Inflammatory macrophage treated with lipopolysaccharide for 4 hours (primary cell): ENCODE results near the gene PIGS.
"Not testable (repeated sequence)": the region's sequence is repeated elsewhere in the genome, so short reads cannot be mapped to it uniquely, and the experiment has no call there.

Experiments
- DNase-seq: peaks from one replicate; pipeline ENCODE4 v3.0.0-alpha.2; 2020

PIGS gene

GRCh38 chr17:28528327-28529012, 42.9 kb downstream of the PIGS start:
- no peak for DNase-seq

- DNase-seq: no peak
Observed at GRCh38 chr17:28527859-28528258, 43.5 kb downstream of the PIGS start.

GRCh38 chr17:28527181-28527681, 44.1 kb downstream of the PIGS start:
- no peak for DNase-seq

- no peak for DNase-seq
Observed at GRCh38 chr17:28526381-28526780, 44.9 kb downstream of the PIGS start.

- no peak for DNase-seq
Observed at GRCh38 chr17:28524476-28525424, 46.6 kb downstream of the PIGS start.

GRCh38 chr17:28523876-28524275, 47.4 kb downstream of the PIGS start:
- no peak for DNase-seq

- no peak for DNase-seq
Observed at GRCh38 chr17:28523186-28523585, 48.1 kb downstream of the PIGS start.

GRCh38 chr17:28522281-28522680, 49.0 kb downstream of the PIGS start:
- not testable (repeated sequence) for DNase-seq

GRCh38 chr17:28521311-28522085, 49.8 kb downstream of the PIGS start:
- no peak for DNase-seq

- no peak for DNase-seq
Observed at GRCh38 chr17:28520687-28521086, 50.6 kb downstream of the PIGS start.

- DNase-seq: no peak
Observed at GRCh38 chr17:28519236-28519635, 52.1 kb downstream of the PIGS start.

GRCh38 chr17:28518578-28518977, 52.7 kb downstream of the PIGS start:
- DNase-seq: no peak

GRCh38 chr17:28518132-28518531, 53.2 kb downstream of the PIGS start:
- DNase-seq: peak; percentile 53

GRCh38 chr17:28515518-28515917, 55.8 kb downstream of the PIGS start:
- no peak for DNase-seq

GRCh38 chr17:28514561-28515002, 56.7 kb downstream of the PIGS start:
- no peak for DNase-seq

GRCh38 chr17:28513476-28513875, 57.8 kb downstream of the PIGS start:
- DNase-seq: no peak

- DNase-seq: no peak
Observed at GRCh38 chr17:28511858-28512461, 59.4 kb downstream of the PIGS start.

- peak; percentile 76 for DNase-seq
Observed at GRCh38 chr17:28509789-28510188, 61.5 kb downstream of the PIGS start.

GRCh38 chr17:28508211-28508724, 63.1 kb downstream of the PIGS start:
- DNase-seq: no peak

GRCh38 chr17:28507567-28508203, 63.6 kb downstream of the PIGS start:
- DNase-seq: no peak

- no peak for DNase-seq
Observed at GRCh38 chr17:28506763-28507487, 64.4 kb downstream of the PIGS start.
